ENCODE measurements around the gene BPIFA3. TPM values are rescaled to one million over a fixed set of nuclear protein-coding genes. Genes with fewer than 3 reads are reported as not detected.

BPIFA3 gene
- total RNA-seq, 4 donors from 2014 or later: not detected

DNA sequence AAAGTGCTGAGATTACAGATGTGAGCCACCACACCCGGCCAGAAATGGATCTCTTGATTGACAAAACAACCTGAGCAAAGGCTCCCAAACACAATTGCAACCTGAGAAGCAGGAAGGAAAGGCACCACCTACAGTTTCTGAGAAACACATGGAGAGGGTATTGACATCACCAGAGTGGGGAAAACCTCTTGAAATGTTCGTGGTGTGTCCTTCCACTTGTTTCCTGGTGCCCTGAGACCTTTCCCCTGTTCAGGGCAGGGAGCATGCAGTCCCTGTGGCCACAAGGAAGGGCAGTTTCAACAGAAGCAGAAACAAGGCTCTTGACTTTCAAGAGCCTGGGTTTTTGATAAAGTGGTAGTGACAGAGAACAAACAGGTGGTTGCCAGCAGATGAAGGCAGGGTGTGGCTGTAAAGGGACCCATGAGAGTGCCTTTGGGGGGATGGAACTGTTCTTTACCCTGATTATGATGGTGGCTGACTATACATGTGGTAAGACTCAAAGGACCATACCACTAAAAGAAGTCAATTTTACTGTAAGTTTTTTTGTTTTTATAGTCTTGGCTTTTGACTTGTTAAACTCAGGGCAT lies 15.4 kb downstream of the BPIFA3 start:
- Histone ChIP-seq H3K4me3 (no peak overlapping the region), H3K27me3 (no peaks in the 10 kb centered on the region), H3K9me3 (no peaks in the 10 kb centered on the region), H3K27ac (no peak overlapping the region), H3K4me1 (no peaks in the 10 kb centered on the region), H3K36me3 (no peaks in the 10 kb centered on the region)
- TF ChIP-seq, protein P1, sequence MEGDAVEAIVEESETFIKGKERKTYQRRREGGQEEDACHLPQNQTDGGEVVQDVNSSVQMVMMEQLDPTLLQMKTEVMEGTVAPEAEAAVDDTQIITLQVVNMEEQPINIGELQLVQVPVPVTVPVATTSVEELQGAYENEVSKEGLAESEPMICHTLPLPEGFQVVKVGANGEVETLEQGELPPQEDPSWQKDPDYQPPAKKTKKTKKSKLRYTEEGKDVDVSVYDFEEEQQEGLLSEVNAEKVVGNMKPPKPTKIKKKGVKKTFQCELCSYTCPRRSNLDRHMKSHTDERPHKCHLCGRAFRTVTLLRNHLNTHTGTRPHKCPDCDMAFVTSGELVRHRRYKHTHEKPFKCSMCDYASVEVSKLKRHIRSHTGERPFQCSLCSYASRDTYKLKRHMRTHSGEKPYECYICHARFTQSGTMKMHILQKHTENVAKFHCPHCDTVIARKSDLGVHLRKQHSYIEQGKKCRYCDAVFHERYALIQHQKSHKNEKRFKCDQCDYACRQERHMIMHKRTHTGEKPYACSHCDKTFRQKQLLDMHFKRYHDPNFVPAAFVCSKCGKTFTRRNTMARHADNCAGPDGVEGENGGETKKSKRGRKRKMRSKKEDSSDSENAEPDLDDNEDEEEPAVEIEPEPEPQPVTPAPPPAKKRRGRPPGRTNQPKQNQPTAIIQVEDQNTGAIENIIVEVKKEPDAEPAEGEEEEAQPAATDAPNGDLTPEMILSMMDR (IDR thresholded peaks at IDR 0.05): no peak
- TF ChIP-seq POLR2A (IDR thresholded peaks at IDR 0.05): no peak
- intact Hi-C loops (cut with DNase I; ENCODE audit: low total_unique reads): no loop called here
- DNase-seq: no peak

DNA sequence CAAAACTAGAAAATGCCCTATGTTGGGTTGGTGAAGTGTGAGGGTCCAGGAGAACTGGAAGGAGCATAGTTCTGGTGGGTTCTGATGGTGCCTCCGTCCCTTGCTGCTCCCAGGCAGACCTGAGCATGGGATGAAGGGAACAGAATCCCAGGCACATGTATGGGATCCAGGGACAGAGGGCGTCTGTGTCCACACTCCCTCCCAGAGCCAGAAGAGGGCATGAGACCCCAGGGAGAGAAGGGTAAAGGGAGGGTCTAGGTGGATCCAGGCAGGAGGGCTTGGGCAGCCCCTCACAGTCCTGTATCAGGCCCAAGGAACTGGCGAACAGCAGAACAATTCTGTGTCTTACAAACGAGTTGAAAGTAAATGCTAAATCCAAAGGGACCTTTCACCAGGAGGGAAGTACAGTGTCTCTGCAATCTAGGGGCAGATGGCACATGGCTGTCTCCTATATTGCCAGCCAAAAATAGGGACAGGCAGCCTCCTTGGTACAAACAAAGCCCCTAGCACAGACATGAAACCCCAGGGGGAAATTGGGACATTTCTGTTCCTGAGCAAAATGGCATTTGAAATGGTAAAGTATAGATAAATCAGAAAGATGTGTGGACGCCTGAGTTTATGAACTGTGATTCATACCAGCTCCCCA lies 16.1 kb downstream of the BPIFA3 start:
- no peaks in the 10 kb centered on the region for H3K27me3 ChIP-seq
- no peak for TF ChIP-seq POLR2A (IDR thresholded peaks at IDR 0.05)
- TF ChIP-seq, protein P1 (IDR thresholded peaks at IDR 0.05): no peak
- H3K27ac ChIP-seq: no peak overlapping the region
- H3K4me3 ChIP-seq: no peak overlapping the region
- no peaks in the 10 kb centered on the region for H3K4me1 ChIP-seq
- intact Hi-C loops (cut with DNase I; ENCODE audit: low total_unique reads): no loop called here
- H3K9me3 ChIP-seq: no peaks in the 10 kb centered on the region
- H3K36me3 ChIP-seq: no peaks in the 10 kb centered on the region
- no peak for DNase-seq

DNA sequence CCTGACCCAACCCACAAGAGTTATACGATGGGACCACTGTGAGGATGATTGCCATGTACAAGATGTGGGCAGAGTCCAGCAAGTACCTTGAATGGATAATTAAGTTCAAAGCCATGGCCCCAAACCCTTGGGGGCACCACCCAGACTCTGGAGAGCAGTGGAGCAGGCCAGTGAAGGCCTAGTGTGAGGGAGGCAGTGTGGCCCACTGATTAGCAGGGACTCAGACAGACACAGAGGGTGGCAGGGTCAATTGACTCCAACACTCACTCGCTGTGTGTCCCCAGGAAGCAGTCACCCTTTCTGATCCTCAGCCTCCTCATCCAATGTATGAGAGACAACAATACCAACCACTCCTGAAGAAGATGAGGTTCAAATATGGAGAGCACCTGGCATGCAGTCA lies 16.9 kb downstream of the BPIFA3 start:
- intact Hi-C loops (cut with DNase I; ENCODE audit: low total_unique reads): no loop called here
- Histone ChIP-seq H3K36me3 (no peaks in the 10 kb centered on the region), H3K4me3 (no peak overlapping the region), H3K27ac (no peak overlapping the region), H3K4me1 (no peaks in the 10 kb centered on the region), H3K9me3 (no peaks in the 10 kb centered on the region), H3K27me3 (no peaks in the 10 kb centered on the region)
- TF ChIP-seq, protein P1 (IDR thresholded peaks at IDR 0.05): no peak
- no peak for TF ChIP-seq POLR2A (IDR thresholded peaks at IDR 0.05)
- no peak for DNase-seq

DNA sequence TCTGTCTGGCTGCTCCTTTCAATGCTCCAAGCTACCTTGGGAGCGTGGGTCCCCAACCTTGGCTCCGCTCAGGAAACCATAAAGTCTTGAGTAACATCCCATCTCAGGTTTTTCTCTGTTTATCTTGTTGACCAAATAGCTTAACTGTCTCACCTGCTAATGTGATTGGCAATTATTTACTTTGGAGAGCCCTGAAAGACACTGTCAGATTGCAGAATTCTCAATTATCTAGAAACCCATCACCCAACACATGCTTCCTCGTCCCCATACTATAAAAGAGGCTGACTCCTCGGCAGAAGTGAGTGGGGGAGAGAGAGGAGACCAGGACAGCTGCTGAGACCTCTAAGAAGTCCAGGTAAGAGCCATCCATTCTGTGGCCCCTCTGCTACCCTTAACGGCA lies 18.5 kb downstream of the BPIFA3 start, which contains the start of gene BPIFA1:
BPIFA1 (plus strand) TSS at position 301 of the 400 bp plus-strand sequence. CDS start 1,716 bp downstream, outside the sequence.
- intact Hi-C loops (cut with DNase I; ENCODE audit: low total_unique reads): no loop called here
- H3K27ac ChIP-seq: no peak within 1 kb of the TSS
- H3K4me1 ChIP-seq: no peaks in the 10 kb centered on the region
- H3K36me3 ChIP-seq: no peaks in the 10 kb centered on the region
- no peak for TF ChIP-seq POLR2A (IDR thresholded peaks at IDR 0.05)
- TF ChIP-seq, protein P1 (IDR thresholded peaks at IDR 0.05): no peak
- no peaks in the 10 kb centered on the region for H3K27me3 ChIP-seq
- H3K9me3 ChIP-seq: no peaks in the 10 kb centered on the region
- H3K4me3 ChIP-seq: no peak within 1 kb of the TSS
- no peak for DNase-seq

DNA sequence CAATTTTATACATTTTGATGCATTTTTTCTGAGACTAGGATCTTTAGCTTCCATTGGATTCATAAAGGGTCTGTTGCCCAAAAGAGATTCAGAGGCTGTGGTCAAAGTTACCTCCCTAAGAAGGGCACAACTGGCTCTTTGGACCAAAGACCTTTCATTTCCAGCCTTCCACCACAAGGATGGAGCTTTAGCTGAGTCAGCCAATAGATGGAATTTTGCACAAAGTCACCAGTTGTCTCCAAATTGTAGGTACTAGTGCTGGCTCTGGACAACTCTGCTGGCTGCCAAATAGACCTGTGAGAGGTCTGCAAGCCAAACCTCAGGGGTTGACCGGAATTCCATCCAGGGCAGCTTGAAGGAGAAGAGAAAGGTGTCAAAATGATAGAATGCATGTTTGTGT lies 19.2 kb downstream of the BPIFA3 start:
- intact Hi-C loops (cut with DNase I; ENCODE audit: low total_unique reads): no loop called here
- no peaks in the 10 kb centered on the region for H3K4me1 ChIP-seq
- no peaks in the 10 kb centered on the region for H3K36me3 ChIP-seq
- TF ChIP-seq, protein P1 (IDR thresholded peaks at IDR 0.05): no peak
- no peak for TF ChIP-seq POLR2A (IDR thresholded peaks at IDR 0.05)
- H3K27ac ChIP-seq: no peak overlapping the region
- no peaks in the 10 kb centered on the region for H3K9me3 ChIP-seq
- DNase-seq: no peak
- no peak overlapping the region for H3K4me3 ChIP-seq
- H3K27me3 ChIP-seq: no peaks in the 10 kb centered on the region
